Adipose tissue (tissue), 3 donors: ENCODE data around the gene LCMT1. TPM values are rescaled to one million over a fixed set of nuclear protein-coding genes. Genes with fewer than 3 reads are reported as not detected.
"Not testable (repeated sequence)": the region's sequence is repeated elsewhere in the genome, so short reads cannot be mapped to it uniquely, and the experiment has no call there.

Experiments
- H3K27ac ChIP-seq: one replicate; pipeline ENCODE4 v1.5.1; 2013; ENCODE audit warnings: low read depth, low read length
- WGBS, 3 donors: extraction: QIAGEN DNeasy Blood & Tissue Kit; methylation state at CpG; one replicate each; pipeline ENCODE4 v1.1.7; 2013; 5-methylcytosine and 5-hydroxymethylcytosine counted together
- polyA plus RNA-seq, 3 donors: library from polyadenylated mRNA; stranded (reverse); fragments of 200-250 nt; gene quantifications; one replicate each; pipeline ENCODE4 v1.2.3, GENCODE V29; 2013
- donor health status: healthy with polysubstance abuse.
- donor health status: Bipolar disorder and iron deficiency.
- donor health status: healthy.

Gene LCMT1
- polyA plus RNA-seq, 3 donors: 19.0 to 30.4 (median 23.1) TPM

DNA sequence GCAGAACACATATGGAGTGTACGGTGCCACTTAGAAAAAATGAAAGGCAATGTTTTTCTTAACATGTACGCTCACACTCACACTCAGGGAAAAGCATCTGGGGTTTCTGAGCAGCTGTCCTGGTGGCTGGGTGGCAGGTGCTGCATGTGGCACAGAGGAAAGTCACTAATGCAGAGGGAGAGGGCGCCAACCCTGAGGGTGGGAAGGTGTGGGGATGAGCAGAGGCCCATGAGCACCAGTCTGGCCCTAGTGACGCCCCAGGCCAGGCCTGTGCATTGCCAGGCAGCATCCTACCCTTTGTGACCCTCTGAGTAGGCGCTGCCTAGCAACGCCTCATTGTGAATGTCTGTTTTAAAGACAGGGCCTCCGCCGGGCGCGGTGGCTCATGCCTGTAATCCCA, 19.1 kb upstream of the LCMT1 start:
- WGBS, 3 donors: 82 to 89% (median 89%) methylated on average over 10 of the region's 10 CpGs
- H3K27ac ChIP-seq: no peak overlapping the region

DNA sequence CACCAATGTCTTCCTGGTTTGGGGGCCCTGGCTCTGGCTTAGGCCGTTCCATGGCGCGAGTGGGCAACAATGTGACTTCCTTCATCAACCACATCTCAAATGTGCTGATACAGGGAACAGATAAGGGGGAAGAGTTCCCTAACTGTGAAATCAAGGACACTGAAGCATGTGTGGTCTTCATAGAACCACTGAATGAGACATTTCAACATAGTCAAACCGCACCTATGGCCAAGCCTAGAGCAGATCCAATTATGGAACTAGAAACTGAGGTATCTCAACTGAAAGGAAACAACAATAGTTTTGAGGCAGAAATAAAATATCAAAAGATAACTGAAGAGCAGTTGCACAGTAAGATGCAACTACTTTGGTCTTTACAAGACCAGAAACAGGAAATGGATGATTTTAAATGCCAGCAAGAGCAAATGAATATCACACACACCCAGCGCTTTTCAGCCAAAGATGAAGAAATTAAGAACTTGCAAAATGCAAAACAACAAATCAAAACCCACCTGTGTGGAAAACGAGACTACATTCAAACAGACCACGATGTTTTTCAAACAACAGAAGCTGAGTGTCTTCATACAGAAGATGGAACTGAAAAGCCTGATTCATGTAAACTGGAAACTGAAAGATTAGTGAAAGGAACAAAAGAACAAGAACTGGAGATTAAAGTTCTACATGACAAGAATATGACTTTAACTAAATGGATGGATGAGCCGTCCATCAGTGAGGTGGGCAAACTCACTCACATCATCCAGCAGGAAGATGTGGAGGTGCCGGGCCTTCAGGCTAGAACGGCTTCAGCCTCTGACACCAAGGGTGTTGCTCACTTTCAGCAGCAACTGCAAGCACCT, 18.1 kb upstream of the LCMT1 start:
- no peak overlapping the region for H3K27ac ChIP-seq
- 56 to 84% (median 62%) methylated on average over 10 of the region's 10 CpGs for WGBS, 3 donors

DNA sequence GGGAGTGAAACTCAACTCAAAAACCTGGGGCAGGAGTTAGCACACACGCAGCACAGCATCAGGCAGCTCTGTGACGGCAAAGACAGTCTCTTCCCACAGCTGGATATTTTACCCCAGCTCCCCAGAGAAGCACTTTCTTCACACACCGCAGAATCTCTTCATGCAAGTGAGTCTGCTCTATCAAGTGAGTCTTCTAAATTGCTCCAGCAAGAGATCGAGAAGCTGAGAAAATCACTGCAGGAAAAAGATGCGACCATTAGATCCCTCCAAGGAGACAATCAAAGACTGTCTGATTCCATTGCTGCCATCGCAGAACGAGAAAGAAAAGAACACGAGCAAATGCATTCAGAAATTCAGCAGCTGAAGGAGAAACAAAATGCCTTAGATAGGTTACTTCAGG, 16.9 kb upstream of the LCMT1 start:
- 68 to 73% (median 71%) methylated on average over 8 of the region's 8 CpGs for WGBS, 3 donors
- no peak overlapping the region for H3K27ac ChIP-seq

DNA sequence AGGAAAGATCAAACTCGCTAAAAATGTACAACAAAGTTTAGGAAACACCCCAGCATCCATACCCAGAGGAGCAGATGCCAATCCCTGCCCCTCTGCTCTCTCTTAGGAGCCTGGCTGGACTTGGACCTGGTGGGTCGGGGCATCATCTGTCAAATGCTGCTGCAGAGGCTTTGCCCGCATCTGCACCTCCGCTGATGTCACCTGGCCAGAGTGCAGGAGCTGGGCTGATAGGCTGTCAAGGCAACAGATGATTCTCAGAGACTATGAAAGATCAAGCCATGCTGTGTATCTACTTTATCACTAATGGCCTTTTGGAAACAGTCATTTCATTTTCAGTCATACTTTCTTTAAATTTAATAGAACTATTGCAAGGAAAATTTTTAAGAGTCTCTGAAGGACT, 15.9 kb upstream of the LCMT1 start:
- no peak overlapping the region for H3K27ac ChIP-seq
- 62 to 79% (median 69%) methylated on average over 4 of the region's 4 CpGs for WGBS, 3 donors

DNA sequence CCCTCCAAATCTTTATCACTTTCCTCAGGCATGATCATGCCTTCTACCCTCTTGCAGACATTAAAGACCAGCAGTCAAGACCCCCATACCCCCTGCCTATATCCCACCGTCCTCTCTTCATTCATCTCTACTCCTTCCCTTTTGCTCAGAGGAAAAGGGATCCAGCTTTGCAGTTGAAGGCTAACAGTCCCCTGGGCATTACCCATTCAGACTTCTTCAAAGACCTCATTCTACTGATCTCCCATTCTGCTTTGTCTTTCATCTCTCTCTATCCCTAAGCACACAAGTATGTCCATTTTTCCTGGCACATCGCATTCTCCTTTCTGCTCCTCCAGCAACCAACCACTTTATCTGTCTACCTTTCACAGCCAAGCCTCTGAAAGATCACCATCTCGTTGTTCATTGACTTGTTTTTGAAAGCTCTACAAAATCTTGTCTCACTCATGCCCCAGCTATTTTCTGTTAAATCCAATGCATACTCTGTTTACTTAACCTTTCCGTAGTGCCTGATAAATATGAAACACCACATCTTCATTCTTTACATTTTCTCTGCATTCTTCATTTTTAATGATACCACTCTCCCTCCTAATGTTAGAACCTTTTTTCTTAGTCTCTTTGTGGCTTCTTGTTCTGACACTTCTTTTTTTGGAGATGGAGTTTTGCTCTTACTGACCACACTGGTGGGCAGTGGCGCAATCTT, 14.1 kb upstream of the LCMT1 start:
- WGBS, 3 donors: 47 to 58% (median 55%) methylated on average over 5 of the region's 5 CpGs
- no peak overlapping the region for H3K27ac ChIP-seq

DNA sequence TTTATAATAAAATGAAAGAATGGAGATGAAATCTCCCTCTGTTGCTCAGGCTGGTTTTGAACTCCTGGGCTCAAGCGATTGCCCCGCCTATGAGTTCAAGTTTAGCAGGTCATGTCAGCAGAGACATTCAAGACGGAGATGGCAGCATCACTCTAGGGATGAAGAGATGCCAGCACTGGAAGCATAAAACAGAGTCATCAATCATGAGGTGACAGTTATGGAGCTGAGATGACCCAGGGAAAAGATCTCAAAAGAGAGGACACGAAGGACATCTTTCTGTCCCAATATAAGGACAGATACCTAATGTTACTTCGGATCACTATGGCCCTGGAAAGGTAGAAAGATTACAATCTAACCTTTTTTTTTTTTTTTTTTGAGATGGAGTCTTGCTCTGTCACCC, 11.0 kb upstream of the LCMT1 start:
- 84 to 88% (median 86%) methylated on average over 5 of the region's 5 CpGs for WGBS, 3 donors
- H3K27ac ChIP-seq: no peak overlapping the region

DNA sequence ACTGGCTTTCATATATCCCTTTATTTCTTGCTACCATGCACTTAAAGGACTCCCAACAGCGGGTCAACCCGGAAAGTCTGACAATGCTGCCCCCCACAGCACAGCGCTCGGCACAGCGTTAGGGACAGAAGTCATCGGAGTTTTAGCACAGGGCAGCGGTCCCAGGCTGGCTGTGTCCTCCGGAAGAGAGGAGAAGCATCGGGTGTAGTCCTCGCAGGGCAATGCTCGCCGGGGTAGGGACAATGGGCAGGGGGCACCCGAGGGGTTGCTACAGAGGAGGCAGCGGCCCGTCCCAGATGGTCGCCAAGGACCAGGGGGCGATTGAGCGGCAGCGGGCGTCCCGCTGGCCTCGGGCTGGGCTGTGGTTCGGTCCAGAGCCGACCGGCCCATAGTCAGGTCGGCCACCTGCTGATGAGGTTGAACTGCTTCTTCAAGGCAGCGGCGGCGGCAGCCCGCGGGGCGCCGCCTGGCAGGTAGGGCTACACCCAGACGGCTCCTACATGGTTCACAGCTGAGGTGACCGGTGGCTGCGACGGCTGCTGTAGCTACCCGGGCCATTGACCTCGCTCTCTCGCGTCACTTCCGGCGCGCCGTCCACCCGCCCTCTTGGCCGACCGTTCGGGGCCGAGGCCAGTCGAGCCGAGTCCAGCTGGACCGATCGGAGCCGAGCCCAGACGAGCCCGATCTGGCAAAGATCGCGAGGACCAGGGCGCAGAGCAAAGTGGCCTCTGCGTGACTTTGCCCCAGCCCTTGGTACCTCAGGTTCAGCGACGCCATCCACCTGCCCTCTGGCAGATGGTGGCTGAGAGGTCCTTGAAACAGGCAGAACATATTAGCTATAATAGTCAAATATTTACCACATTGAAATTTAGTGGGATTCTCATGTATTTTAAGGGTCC, 4.7 kb upstream of the LCMT1 start:
- 0 to 1% (median 1%) methylated on average over 52 to 63 of the region's 63 CpGs for WGBS, 3 donors

DNA sequence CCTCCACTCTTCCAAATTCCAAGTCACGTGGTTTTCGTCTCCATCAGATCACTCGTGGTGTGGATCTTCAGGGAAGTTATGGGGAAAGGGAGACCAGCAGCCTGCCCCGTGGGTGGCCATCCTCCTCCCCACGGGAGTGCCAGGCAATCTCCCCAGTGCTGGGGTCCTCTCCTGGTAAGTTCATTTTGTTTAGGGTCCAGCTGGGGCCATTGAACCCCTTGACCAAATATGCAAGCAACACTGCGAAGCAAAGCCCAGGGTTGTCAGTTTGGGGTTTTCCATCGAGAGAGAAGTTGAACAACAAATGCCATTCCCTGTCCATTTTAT, 4.1 kb upstream of the LCMT1 start:
- H3K27ac ChIP-seq: no peak overlapping the region
- WGBS, 3 donors: 42 to 52% (median 47%) methylated on average over 7 of the region's 7 CpGs

More for the DNA sequence above, 4.7 kb upstream of the LCMT1 start:
- no peak overlapping the region for H3K27ac ChIP-seq

DNA sequence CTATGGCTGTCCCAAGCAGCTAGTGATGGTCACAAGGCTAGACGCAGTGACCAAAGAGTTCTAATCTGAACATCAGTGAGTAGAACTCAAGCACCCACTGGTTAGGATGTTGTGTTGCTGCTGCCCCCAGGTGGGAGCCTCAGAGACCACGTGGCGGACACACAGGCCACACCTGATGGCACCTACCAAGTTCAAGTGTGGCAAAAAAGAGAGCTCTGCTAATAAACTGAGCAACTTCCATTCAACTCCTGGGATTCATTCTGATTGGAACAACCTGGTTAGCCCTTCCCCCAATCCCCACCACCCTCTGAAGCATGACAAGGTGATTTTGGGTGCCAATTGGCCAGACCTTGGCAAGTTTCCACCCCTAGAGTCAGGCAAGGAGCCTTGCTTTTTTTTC, 3.5 kb upstream of the LCMT1 start:
- WGBS, 3 donors: 74 to 80% (median 77%) methylated on average over 3 of the region's 3 CpGs
- no peak overlapping the region for H3K27ac ChIP-seq

DNA sequence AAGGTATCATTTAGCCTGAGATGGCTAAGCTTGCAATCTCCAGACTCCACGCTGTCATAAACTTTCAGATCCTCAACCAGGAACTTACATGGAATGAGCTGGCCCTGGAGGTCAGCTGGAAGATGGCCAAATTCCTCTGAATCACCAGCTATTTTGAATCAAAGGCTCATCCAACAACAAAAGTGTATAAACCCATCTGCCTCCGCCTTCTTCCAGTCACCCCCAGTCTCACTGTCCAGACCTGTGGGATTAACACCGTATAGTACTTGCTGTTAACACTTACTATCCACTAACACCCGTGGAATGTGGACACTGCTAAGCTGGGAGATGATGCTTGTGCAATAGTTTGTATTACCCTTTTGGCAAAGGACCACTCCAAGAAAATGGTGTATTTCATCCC, 1.9 kb upstream of the LCMT1 start:
- H3K27ac ChIP-seq: no peak overlapping the region
- WGBS, 3 donors: 47 to 69% (median 52%) methylated on average over 4 of the region's 4 CpGs

DNA sequence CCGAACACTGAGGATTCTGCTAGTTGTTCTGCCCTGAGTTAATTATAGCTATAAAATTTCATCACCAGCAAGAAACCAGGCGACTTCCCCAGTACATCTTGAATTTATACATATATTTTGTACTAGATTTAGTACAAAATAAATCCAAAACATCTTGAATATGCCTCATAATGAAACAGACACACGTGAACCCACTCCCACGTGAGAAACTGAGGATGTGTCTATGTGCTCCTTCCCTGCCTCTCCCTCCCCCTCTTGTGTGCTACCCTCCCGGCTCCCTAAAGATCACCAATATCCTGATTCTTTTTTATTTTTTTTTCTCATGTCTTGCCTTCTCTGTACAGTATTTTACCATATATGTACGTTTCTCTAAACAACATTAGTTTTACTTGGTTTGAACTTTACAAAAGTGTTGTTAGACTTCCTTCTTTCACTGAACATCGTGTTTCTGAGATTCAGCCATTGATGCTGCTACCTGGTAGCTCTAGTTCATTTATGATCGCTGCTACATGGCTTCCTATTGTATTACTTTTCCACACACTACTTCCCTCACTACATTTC, 1.1 kb upstream of the LCMT1 start:
- H3K27ac ChIP-seq: no peak overlapping the region
- 37 to 45% (median 38%) methylated on average over 8 of the region's 8 CpGs for WGBS, 3 donors

DNA sequence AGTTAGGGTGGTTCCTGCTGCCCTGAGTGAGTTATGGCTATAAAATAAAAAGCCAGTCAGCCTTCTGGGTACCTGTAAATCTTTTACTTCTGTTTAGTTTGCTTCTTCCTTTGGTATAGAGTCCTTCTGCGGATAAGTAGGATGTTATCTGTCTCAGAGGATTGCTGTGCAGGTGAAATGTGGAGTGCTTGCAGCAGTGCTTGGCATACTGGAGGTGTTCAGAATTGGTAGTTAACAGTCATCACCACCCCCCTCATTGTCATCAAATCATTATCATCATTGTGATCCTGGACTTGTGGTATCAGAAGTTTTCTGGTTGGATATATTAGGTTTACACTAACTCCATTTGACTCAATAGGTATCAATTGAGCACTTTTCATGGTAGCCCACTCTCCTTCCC, 2.6 kb downstream of the LCMT1 start:
- no peak overlapping the region for H3K27ac ChIP-seq
- 79 to 90% (median 86%) methylated on average over 1 of the region's 1 CpG for WGBS, 3 donors

DNA sequence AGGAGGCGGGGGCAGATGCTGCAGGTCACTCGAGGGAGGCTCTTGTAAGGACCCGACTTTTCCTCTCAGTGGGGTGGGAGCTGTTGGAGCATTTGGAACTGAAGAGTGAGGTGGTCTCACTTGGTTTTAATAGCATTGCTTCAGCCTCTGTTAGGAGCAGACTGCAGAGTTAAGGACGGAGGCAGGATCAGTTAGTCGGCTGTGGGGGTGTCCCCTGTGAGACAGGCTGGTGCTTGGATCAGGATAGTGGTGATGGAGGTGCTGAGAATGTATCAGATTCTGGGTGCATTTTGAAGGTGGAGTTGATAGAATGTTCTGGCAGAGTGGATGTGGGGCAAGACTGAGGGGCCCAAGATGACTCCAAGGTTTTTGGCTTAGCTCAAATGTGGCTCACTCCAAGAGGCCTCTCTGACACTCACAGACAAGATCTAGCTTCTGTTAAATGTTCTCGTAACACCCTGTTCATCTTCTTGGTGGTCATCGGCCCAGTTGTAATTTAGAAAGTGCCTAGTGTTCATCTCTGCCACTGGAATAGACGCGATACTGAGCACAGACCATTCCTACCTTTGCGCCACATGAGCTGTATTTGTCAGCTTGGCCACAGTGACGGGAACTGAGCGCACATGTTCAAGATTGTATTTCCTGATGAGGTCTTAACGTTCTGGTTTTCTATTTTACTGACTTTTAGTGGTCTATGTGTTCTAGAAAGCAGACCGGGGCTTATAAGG, 7.5 kb downstream of the LCMT1 start:
- H3K27ac ChIP-seq: no peak overlapping the region
- 71 to 74% (median 73%) methylated on average over 14 of the region's 14 CpGs for WGBS, 3 donors

DNA sequence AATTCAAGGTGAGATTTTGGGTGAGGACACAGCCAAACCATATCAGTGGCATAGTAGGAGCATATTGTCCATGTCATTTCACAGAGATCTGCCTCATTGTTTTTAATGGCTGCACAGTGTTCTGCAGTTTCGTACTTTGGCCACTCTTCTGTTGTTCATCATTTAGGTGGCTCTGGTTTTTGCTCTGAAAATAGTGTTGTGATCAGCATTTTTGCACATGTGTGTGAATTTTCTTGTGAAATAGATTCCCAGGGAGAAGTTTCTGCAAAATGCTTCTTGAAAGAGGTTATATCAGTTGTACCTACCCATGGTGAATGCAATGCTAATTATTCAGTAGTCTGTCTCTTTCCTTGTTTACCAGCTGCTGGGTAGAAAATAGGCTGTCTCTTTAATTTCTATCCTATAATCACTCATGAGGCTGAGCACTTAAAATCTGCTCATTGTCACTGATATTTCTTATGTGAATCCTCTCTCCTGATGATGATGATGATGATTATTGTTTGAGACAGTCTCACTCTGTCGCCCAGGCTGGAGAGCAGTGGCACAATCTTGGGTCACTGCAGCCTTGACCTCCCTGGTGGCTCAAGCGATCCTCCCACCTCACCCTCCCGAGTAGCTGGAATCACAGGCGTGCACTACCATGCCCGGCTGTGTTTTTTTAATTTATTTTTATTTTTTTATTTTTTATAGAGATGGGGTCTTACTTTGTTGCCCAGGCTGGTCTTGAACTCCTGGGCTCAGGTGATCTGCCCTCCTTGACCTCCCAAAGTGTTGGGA, 10.5 kb downstream of the LCMT1 start:
- 74 to 82% (median 77%) methylated on average over 6 of the region's 6 CpGs for WGBS, 3 donors
- no peak overlapping the region for H3K27ac ChIP-seq

DNA sequence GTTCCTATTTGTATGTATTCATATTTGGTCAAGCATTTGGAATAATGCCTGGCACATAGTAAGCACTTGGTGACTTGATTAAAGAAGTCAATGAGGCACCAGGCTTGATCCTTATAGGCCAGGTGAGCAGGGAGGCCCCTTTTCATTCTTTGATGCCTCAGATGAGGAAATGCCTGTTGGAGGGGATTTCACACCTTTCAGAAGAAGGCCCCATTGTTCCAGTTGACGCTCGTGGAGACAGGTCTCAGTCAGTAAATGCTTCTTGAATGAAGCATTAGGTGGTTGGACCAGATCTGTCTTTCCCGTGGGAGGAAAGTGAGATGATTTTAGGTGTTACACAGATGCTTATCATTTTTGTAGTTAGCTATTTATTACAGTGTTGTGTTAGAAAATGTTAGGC, 13.0 kb downstream of the LCMT1 start:
- WGBS, 3 donors: 37 to 75% (median 71%) methylated on average over 3 of the region's 3 CpGs
- H3K27ac ChIP-seq: no peak overlapping the region

DNA sequence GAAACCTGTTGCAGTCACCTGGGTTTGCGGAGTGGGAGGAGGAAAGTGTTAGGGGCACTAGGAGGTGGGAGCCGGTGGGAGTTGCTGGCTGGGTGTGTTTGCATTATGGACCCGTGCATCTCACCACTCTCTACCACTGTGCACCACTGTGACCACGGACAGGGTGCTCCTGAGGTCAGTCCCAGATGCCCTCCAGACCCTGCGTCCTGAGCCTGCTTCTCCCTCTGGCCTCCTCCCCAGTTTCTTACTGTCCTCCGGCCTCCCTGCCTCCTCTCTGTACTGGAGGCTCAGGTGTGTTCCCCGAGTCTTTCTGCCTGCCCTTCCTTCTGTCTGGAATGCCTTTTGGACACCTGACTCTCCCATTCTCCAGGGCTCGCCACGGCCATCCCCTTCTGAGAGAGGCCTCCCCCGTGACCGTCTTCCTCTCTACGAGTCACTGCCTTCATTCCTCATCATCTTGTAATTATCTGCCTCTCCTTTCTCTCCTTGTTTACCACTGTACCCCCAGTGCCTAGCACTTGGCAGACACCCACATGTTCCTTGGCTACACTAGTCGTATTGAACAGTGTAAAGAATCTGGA, 14.6 kb downstream of the LCMT1 start:
- WGBS, 3 donors: 76 to 84% (median 83%) methylated on average over 13 of the region's 13 CpGs
- H3K27ac ChIP-seq: not testable (repeated sequence)

DNA sequence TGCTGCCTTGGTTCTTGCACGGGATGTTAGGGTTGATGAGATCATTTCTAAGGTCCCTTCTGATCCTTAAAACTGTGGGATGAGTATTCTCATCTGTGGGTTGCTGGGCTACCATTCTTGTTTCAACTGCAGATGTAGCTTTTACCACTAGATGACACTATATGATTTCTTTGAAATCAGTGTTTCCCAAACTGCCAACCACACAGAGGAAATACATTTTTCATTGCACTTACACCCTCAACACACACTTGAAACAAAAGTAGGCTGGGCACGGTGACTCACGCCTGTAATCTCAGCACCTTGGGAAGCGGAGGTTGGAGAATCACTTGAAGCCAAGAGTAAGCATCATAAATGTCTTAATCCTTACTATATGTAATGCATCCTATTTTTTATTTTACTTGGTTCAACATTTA, 15.3 kb downstream of the LCMT1 start:
- no peak overlapping the region for H3K27ac ChIP-seq
- 24 to 28% (median 27%) methylated on average over 4 of the region's 4 CpGs for WGBS, 3 donors
